ENCODE data around the gene NR6A1.

NR6A1 gene

GRCh38 chr9:124662561-124662960, 108.5 kb downstream of the NR6A1 start:
- no peak overlapping the region for H3K4me3 ChIP-seq (ENCODE audit: low read depth, low read length)

- no peak overlapping the region for H3K4me3 ChIP-seq (ENCODE audit: low read depth, low read length)
These were observed 109.8 kb downstream of the NR6A1 start for GRCh38 chr9:124661271-124661670.

- no peak overlapping the region for H3K4me3 ChIP-seq (ENCODE audit: low read depth, low read length)
These were observed 110.7 kb downstream of the NR6A1 start for GRCh38 chr9:124660341-124660801.

GRCh38 chr9:124659099-124659659, 111.9 kb downstream of the NR6A1 start:
- H3K4me3 ChIP-seq (ENCODE audit: low read depth, low read length), result peak overlapping the region; percentile 42

- H3K4me3 ChIP-seq (ENCODE audit: low read depth, low read length), result peak overlapping the region; percentile 42
These were observed 112.7 kb downstream of the NR6A1 start for GRCh38 chr9:124658165-124659017.

GRCh38 chr9:124657516-124657915, 113.6 kb downstream of the NR6A1 start:
- no peak overlapping the region for H3K4me3 ChIP-seq (ENCODE audit: low read depth, low read length)

- H3K4me3 ChIP-seq (ENCODE audit: low read depth, low read length), result no peak overlapping the region
These were observed 116.7 kb downstream of the NR6A1 start for GRCh38 chr9:124654431-124654830.

- no peak overlapping the region for H3K4me3 ChIP-seq (ENCODE audit: low read depth, low read length)
These were observed 118.3 kb downstream of the NR6A1 start for GRCh38 chr9:124652615-124653393.

- no peak overlapping the region for H3K4me3 ChIP-seq (ENCODE audit: low read depth, low read length)
These were observed 118.9 kb downstream of the NR6A1 start for GRCh38 chr9:124652203-124652602.

- no peak overlapping the region for H3K4me3 ChIP-seq (ENCODE audit: low read depth, low read length)
These were observed 125.8 kb downstream of the NR6A1 start for GRCh38 chr9:124645274-124645673.

GRCh38 chr9:124639637-124640036, 131.5 kb downstream of the NR6A1 start:
- no peak overlapping the region for H3K4me3 ChIP-seq (ENCODE audit: low read depth, low read length)

- no peak overlapping the region for H3K4me3 ChIP-seq (ENCODE audit: low read depth, low read length)
These were observed 135.8 kb downstream of the NR6A1 start for GRCh38 chr9:124635285-124635684.

GRCh38 chr9:124632077-124632621, 139.0 kb downstream of the NR6A1 start:
- no peak overlapping the region for H3K4me3 ChIP-seq (ENCODE audit: low read depth, low read length)

GRCh38 chr9:124631326-124631725, 139.8 kb downstream of the NR6A1 start:
- no peak overlapping the region for H3K4me3 ChIP-seq (ENCODE audit: low read depth, low read length)

GRCh38 chr9:124629600-124629999, 141.5 kb downstream of the NR6A1 start:
- H3K4me3 ChIP-seq (ENCODE audit: low read depth, low read length), result no peak overlapping the region

- no peak overlapping the region for H3K4me3 ChIP-seq (ENCODE audit: low read depth, low read length)
These were observed 142.4 kb downstream of the NR6A1 start for GRCh38 chr9:124628741-124629140.

- H3K4me3 ChIP-seq (ENCODE audit: low read depth, low read length), result no peak overlapping the region
These were observed 144.8 kb downstream of the NR6A1 start for GRCh38 chr9:124626276-124626675.

- H3K4me3 ChIP-seq (ENCODE audit: low read depth, low read length), result no peak overlapping the region
These were observed 146.0 kb downstream of the NR6A1 start for GRCh38 chr9:124625087-124625486.

GRCh38 chr9:124624735-124624992, 146.4 kb downstream of the NR6A1 start:
- no peak overlapping the region for H3K4me3 ChIP-seq (ENCODE audit: low read depth, low read length)

- no peak overlapping the region for H3K4me3 ChIP-seq (ENCODE audit: low read depth, low read length)
These were observed 147.0 kb downstream of the NR6A1 start for GRCh38 chr9:124623966-124624734.

GRCh38 chr9:124622882-124623281, 148.2 kb downstream of the NR6A1 start:
- no peak overlapping the region for H3K4me3 ChIP-seq (ENCODE audit: low read depth, low read length)

Data from iPS-11a (cell line).